GM23338 (cell line): ENCODE results near the gene CLDN6. TPM values are rescaled to one million over a fixed set of nuclear protein-coding genes. Genes with fewer than 3 reads are reported as not detected.
A peak's percentile ranks its signal among the peaks of the same experiment; 100 is the strongest.

Experiments
- ATAC-seq: fragments of 200-7000 bp; cut with Tn5 transposase; 3 replicates; pipeline ENCODE4 v1.9.1; 2020
- DNase-seq: peaks from one replicate; pipeline ENCODE4 v3.0.0-alpha.2; 2015; ENCODE audit warnings: low spot score
- H2AFZ ChIP-seq: fragments of 200-600 bp; sonication (generic); 2 replicates; pipeline ENCODE4 v1.8.0; 2016; ENCODE audit warnings: antibody characterized with exemption, mild to moderate bottlenecking, moderate library complexity
- H3F3A ChIP-seq: fragments of 200-600 bp; sonication (generic); replicated peaks from 2 replicates; pipeline ENCODE4 v1.8.0; 2017; ENCODE audit warnings: antibody characterized with exemption, mixed run types, low read depth
- H3K27ac ChIP-seq: fragments of 200-600 bp; sonication (generic); 2 replicates; pipeline ENCODE4 v1.6.1; 2016; ENCODE audit warnings: low read depth
- H3K27me3 ChIP-seq: fragments of 200-600 bp; sonication (generic); 2 replicates; pipeline ENCODE4 v1.8.0; 2016; ENCODE audit warnings: mild to moderate bottlenecking, mixed run types, moderate library complexity; ENCODE audit not compliant: insufficient read depth
- H3K36me3 ChIP-seq: fragments of 200-600 bp; sonication (generic); 2 replicates; pipeline ENCODE4 v1.8.0; 2016; ENCODE audit warnings: mild to moderate bottlenecking; ENCODE audit not compliant: insufficient read depth
- H3K4me1 ChIP-seq: fragments of 200-600 bp; sonication (generic); 2 replicates; pipeline ENCODE4 v1.8.0; 2016; ENCODE audit warnings: mild to moderate bottlenecking, moderate library complexity; ENCODE audit not compliant: insufficient read depth
- H3K4me2 ChIP-seq: fragments of 200-600 bp; sonication (generic); 2 replicates; pipeline ENCODE4 v1.7.1; 2017; ENCODE audit warnings: mixed run types
- H3K4me3 ChIP-seq: fragments of 200-600 bp; sonication (generic); 2 replicates; pipeline ENCODE4 v1.6.1; 2016; ENCODE audit warnings: mixed run types
- H3K79me2 ChIP-seq: fragments of 200-600 bp; sonication (generic); replicated peaks from 2 replicates; pipeline ENCODE4 v1.8.0; 2017; ENCODE audit warnings: mild to moderate bottlenecking; ENCODE audit not compliant: insufficient read depth
- H3K9me2 ChIP-seq: fragments of 200-600 bp; sonication (generic); 2 replicates; pipeline ENCODE4 v1.8.0; 2017; ENCODE audit not compliant: insufficient read depth
- H4K20me1 ChIP-seq: fragments of 200-600 bp; sonication (generic); replicated peaks from 2 replicates; pipeline ENCODE4 v1.8.0; 2017; ENCODE audit warnings: mild to moderate bottlenecking; ENCODE audit not compliant: insufficient read depth
- H3K27ac Mint-ChIP-seq: 2 replicates; pipeline ENCODE4 v1.8.0; 2020; ENCODE audit warnings: inconsistent platforms, mild to moderate bottlenecking, moderate library complexity, mixed read lengths
- H3K27me3 Mint-ChIP-seq: 3 replicates; pipeline ENCODE4 v1.8.0; 2022; ENCODE audit warnings: low read depth, mild to moderate bottlenecking, moderate library complexity, mixed read lengths, inconsistent platforms; ENCODE audit not compliant: insufficient read depth, poor library complexity
- H3K36me3 Mint-ChIP-seq: 3 replicates; pipeline ENCODE4 v1.8.0; 2021; ENCODE audit warnings: low read depth, mild to moderate bottlenecking, inconsistent platforms, moderate library complexity, mixed read lengths
- H3K4me1 Mint-ChIP-seq: 3 replicates; pipeline ENCODE4 v1.8.0; 2020; ENCODE audit warnings: mild to moderate bottlenecking, inconsistent platforms, mixed read lengths
- H3K4me3 Mint-ChIP-seq: 3 replicates; pipeline ENCODE4 v1.8.0; 2021; ENCODE audit warnings: moderate library complexity, mild to moderate bottlenecking, inconsistent platforms, mixed read lengths
- H3K9me3 Mint-ChIP-seq: 3 replicates; pipeline ENCODE4 v1.8.0; 2020; ENCODE audit warnings: moderate library complexity, mild to moderate bottlenecking, inconsistent platforms, mixed read lengths
- CREB1 ChIP-seq: fragments of 250-450 bp; sonication (Bioruptor Pico); IDR thresholded peaks from 2 replicates; pipeline ENCODE4 v1.5.0; 2020; ENCODE audit warnings: low read depth, mild to moderate bottlenecking, moderate library complexity
- CTCF ChIP-seq, 2 experiments: fragments of 200-600 bp in 1 of 2; sonication (generic) in 1 of 2; conservative IDR thresholded peaks; 2 replicates each; pipeline versions ENCODE4 v1.5.1 to v1.6.1; 2016 to 2017; ENCODE audit warnings: antibody characterized with exemption in 2 of 2, low read depth in 2 of 2, mild to moderate bottlenecking in 2 of 2, moderate library complexity in 1 of 2
- ETS1 ChIP-seq: IDR thresholded peaks from 2 replicates; pipeline ENCODE4 v1.6.1; 2016; ENCODE audit warnings: antibody characterized with exemption
- EZH2phosphoT487 ChIP-seq: fragments of 200-600 bp; sonication (generic); IDR thresholded peaks from one replicate; pipeline ENCODE4 v1.8.1; 2018; ENCODE audit warnings: antibody characterized with exemption; ENCODE audit not compliant: unreplicated experiment
- NANOG ChIP-seq: IDR thresholded peaks from 2 replicates; pipeline ENCODE4 v1.6.1; 2016; ENCODE audit warnings: antibody characterized with exemption, borderline replicate concordance
- REST ChIP-seq: IDR thresholded peaks from one replicate; pipeline ENCODE4 v1.6.1; 2018; ENCODE audit warnings: antibody characterized with exemption; ENCODE audit not compliant: unreplicated experiment
- ZNF462 ChIP-seq: fragments of 250-450 bp; sonication (Bioruptor Pico); IDR thresholded peaks from 2 replicates; pipeline ENCODE4 v1.5.0; 2020; ENCODE audit warnings: mild to moderate bottlenecking, moderate library complexity
- polyA plus RNA-seq: library from polyadenylated mRNA; unstranded; fragments of >200 nt; fragmentation: Nextera tagmentation; extraction: Ambion mirVana; gene quantifications from 2 replicates; pipeline ENCODE4 v1.2.1, GENCODE V29; 2016
- total RNA-seq: library from RNA; depleted of rRNA; stranded (reverse); fragments of >200 nt; shearing (Covaris generic); gene quantifications from 2 replicates; pipeline ENCODE4 v1.2.3, GENCODE V29; 2014

The CLDN6 gene
- total and polyA plus RNA-seq, 2 experiments from 2014 or later, result 537 to 1,028 TPM

GRCh38 chr16:2968738-2969544 lies 49.0 kb downstream of the CLDN6 start, which contains the start of gene PAQR4:
Gene PAQR4 (plus strand): TSS chr16:2969348. CDS start chr16:2969675, 327 bp downstream.
- TF ChIP-seq CREB1 (CRISPR knock-in tag) (peak; percentile 81), ZNF462 (no peak), REST (peak; percentile 96), EZH2phosphoT487 (no peak), NANOG (no peak), CTCF (conservative IDR thresholded peaks at IDR 0.05; ENCODE audit: low read depth in 2 of 2) (no peak), ETS1 (peak; percentile 47; the same call in 1 of the 2 replicates)
- Histone ChIP-seq H3K36me3 (no peaks in the 10 kb centered on the region), H3F3A (peaks cover 42% of the 10 kb centered on the region), H3K4me1 (peaks cover 20% of the 10 kb centered on the region; the same call in 1 of the 2 replicates), H3K27me3 (peaks cover 37% of the 10 kb centered on the region), H4K20me1 (peaks cover 12% of the 10 kb centered on the region), H3K27ac (no peak within 1 kb of the TSS), H3K4me2 (peak within 1 kb of the TSS; percentile 95), H3K79me2 (no peaks in the 10 kb centered on the region), H3K4me3 (peak within 1 kb of the TSS; percentile 94), H3K9me2 (no peaks in the 10 kb centered on the region), H2AFZ (peak within 1 kb of the TSS; percentile 85; the same call in 1 of the 2 replicates)
- ATAC-seq (peak; percentile 25), DNase-seq (peak; percentile 92)
- Mint-ChIP-seq H3K4me3 (peak within 1 kb of the TSS; percentile 69), H3K4me1 (peaks cover 27% of the 10 kb centered on the region), H3K27me3 (peaks cover 45% of the 10 kb centered on the region), H3K27ac (no peak within 1 kb of the TSS), H3K9me3 (no peaks in the 10 kb centered on the region), H3K36me3 (peaks cover 17% of the 10 kb centered on the region)
